ENCODE data around the gene RUVBL1.

GRCh38 chr3:128094295-128095151, 29.1 kb downstream of the RUVBL1 start:
- TF ChIP-seq CTCF (IDR thresholded peaks at IDR 0.05) (no peak), POLR2AphosphoS5 (IDR thresholded peaks at IDR 0.05) (no peak), POLR2A (IDR thresholded peaks at IDR 0.05) (no peak)
